GM18861 (cell line): Measurements from ENCODE around the gene CHRNA9.
"Not testable (repeated sequence)": the region's sequence is repeated elsewhere in the genome, so short reads cannot be mapped to it uniquely, and the experiment has no call there.

Experiments used
- ATAC-seq: cut with Tn5 transposase; IDR thresholded peaks from one replicate; pipeline ENCODE4 v1.9.1; 2021; ENCODE audit not compliant: unreplicated experiment

The CHRNA9 gene

GRCh38 chr4:40378619-40379018 lies 43.5 kb downstream of the CHRNA9 start:
- ATAC-seq = no peak

GRCh38 chr4:40379248-40379647 lies 44.1 kb downstream of the CHRNA9 start:
- no peak for ATAC-seq

GRCh38 chr4:40380647-40381046 lies 45.5 kb downstream of the CHRNA9 start:
- ATAC-seq = no peak

GRCh38 chr4:40388239-40388638 lies 53.1 kb downstream of the CHRNA9 start:
- no peak for ATAC-seq

GRCh38 chr4:40389986-40390385 lies 54.9 kb downstream of the CHRNA9 start:
- no peak for ATAC-seq

- ATAC-seq = not testable (repeated sequence)
These were observed 57.1 kb downstream of the CHRNA9 start for GRCh38 chr4:40392241-40392640.

GRCh38 chr4:40394236-40394635 lies 59.1 kb downstream of the CHRNA9 start:
- no peak for ATAC-seq

- ATAC-seq = no peak
These were observed 60.2 kb downstream of the CHRNA9 start for GRCh38 chr4:40395166-40395900.

- ATAC-seq = no peak
These were observed 61.0 kb downstream of the CHRNA9 start for GRCh38 chr4:40395908-40396793.

- no peak for ATAC-seq
These were observed 64.4 kb downstream of the CHRNA9 start for GRCh38 chr4:40399578-40399977.

GRCh38 chr4:40401096-40401495 lies 66.0 kb downstream of the CHRNA9 start:
- no peak for ATAC-seq

GRCh38 chr4:40401631-40402030 lies 66.5 kb downstream of the CHRNA9 start:
- ATAC-seq = no peak

- no peak for ATAC-seq
These were observed 67.4 kb downstream of the CHRNA9 start for GRCh38 chr4:40402556-40402955.

GRCh38 chr4:40403081-40403480 lies 67.9 kb downstream of the CHRNA9 start:
- no peak for ATAC-seq
